RWPE1 (cell line): ENCODE measurements around the gene CIP2A.

Experiments
- CTCF ChIA-PET: fragments of 350-600 bp; sonication (Branson Sonifier 250); formaldehyde crosslinking; extraction: SDS; loops from one replicate; lab custom pipeline; 2021; lab: Yijun Ruan, JAX
- POLR2A ChIA-PET: fragments of 400-600 bp; formaldehyde crosslinking; extraction: SDS; loops from one replicate; lab custom pipeline; 2020; ENCODE audit warnings: antibody characterized with exemption; ENCODE audit not compliant: low non-redundant PET; lab: Yijun Ruan, JAX
- DNase-seq: peaks from one replicate; pipeline ENCODE4 v3.0.0; 2012; ENCODE audit warnings: low spot score
- H3K27ac ChIP-seq: fragments of 450-650 bp; 2 replicates; pipeline ENCODE4 v1.5.1; 2017
- TF ChIP-seq, protein P1 (sequence below): fragments of 450-650 bp; conservative IDR thresholded peaks from 2 replicates; pipeline ENCODE4 v1.5.1; 2017; ENCODE audit warnings: low read depth, mild to moderate bottlenecking

CIP2A gene

DNA sequence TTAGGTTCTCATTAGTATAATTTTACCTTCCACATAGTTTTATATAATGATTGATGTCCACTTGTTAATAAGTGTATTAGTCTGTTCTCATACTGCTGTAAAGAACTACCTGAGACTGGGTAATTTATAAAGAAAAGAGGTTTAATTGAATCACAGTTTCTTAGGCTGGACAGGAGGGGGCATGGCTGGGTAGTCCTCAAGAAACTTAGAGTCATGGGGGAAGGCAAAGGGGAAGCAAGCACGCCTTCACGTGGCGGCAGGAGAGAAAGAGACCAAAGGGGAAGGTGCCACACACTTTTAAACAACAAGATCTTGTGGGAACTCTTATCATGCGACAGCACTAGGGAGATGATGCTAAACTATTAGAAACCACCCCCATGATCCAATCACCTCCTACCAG, 19.5 kb upstream of the CIP2A start:
- ChIA-PET POLR2A (no interaction called here), CTCF (no interaction called here)
- no peak overlapping the region for H3K27ac ChIP-seq
- TF ChIP-seq, protein P1, sequence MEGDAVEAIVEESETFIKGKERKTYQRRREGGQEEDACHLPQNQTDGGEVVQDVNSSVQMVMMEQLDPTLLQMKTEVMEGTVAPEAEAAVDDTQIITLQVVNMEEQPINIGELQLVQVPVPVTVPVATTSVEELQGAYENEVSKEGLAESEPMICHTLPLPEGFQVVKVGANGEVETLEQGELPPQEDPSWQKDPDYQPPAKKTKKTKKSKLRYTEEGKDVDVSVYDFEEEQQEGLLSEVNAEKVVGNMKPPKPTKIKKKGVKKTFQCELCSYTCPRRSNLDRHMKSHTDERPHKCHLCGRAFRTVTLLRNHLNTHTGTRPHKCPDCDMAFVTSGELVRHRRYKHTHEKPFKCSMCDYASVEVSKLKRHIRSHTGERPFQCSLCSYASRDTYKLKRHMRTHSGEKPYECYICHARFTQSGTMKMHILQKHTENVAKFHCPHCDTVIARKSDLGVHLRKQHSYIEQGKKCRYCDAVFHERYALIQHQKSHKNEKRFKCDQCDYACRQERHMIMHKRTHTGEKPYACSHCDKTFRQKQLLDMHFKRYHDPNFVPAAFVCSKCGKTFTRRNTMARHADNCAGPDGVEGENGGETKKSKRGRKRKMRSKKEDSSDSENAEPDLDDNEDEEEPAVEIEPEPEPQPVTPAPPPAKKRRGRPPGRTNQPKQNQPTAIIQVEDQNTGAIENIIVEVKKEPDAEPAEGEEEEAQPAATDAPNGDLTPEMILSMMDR = no peak
- DNase-seq = no peak

DNA sequence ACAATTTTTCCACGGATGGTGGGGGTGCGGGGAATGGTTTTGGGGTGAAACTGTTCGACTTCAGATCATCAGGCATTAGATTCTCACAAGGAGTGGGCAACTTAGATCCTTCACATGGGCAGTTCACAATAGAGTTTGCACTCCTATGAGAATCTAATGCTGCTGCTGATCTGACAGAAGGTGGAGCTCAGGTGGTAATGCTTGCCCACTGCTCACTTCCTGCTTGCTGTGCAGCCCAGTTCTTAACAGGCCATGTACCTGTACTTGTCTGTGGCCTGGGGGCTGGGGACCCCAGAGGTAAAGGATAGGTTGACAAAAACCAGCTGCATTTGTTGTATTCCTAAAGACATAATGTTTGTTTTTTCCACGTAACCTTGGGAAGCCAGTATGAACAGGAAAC, 16.3 kb upstream of the CIP2A start:
- POLR2A ChIA-PET = no interaction called here
- CTCF ChIA-PET = no interaction called here
- no peak overlapping the region for H3K27ac ChIP-seq
- TF ChIP-seq, protein P1 = no peak
- DNase-seq = no peak

DNA sequence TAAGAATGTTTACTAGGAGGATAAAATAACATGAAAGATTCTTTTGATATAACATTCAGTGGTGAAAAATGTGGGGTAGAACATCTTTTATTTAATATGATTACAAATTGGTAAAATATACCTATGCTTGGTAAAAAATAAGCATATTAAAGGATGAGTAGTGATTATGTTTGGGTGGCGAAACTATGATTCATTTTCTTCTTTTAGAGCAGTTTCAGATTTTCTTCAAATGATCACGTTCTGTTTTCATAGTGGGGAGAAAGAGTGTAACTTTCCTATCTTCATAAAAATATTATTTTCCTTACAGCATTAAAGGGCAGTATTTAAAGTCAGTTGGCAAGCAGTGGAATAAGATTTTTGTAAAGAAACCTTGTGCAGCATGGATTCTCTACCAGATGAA, 15.8 kb upstream of the CIP2A start:
- TF ChIP-seq, protein P1 = no peak
- POLR2A ChIA-PET = no interaction called here
- DNase-seq = no peak

DNA sequence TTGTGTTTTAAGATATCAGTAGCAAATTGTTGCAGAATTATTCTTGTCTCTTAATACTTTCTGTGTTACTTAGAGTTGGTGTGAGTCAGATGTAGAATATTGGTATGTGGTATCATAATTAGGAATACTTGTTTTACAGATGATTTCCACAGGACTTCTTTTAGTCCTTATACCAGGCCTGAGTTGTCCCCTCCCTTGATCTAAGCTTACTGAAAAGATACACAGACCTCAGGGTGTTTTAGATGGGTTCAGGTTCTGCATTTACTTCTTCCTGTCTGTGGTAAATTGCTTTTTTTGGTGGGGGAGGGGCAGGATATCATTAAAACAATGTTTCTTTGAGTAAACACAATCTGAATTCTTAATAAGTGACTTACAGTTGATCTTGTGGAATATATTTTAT, 14.5 kb upstream of the CIP2A start:
- ChIA-PET CTCF (no interaction called here), POLR2A (no interaction called here)
- DNase-seq = no peak
- no peak overlapping the region for H3K27ac ChIP-seq
- TF ChIP-seq, protein P1 = no peak

More for the DNA sequence above, 15.8 kb upstream of the CIP2A start:
- CTCF ChIA-PET = no interaction called here
- no peak overlapping the region for H3K27ac ChIP-seq

DNA sequence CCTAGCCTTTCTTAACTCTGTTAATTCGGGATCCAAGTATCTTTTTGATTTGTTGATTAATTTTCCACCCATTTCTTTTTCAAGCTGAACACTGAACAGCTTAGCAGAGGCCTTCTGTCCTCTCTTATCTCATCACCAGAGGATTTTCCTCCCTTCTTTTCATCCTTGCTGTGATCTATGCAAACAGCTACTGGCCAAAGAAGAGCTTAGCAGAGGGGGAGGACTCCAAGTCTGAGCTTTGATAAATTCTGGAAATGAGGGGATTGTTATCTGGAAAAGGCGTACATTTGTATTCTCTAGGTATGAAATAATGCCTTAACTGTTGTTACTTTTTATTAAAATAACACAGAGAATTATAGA, 13.7 kb upstream of the CIP2A start:
- TF ChIP-seq, protein P1 = no peak
- CTCF ChIA-PET = interaction anchor here (0.6 kb wide), 1 partner anchor 418 kb away, joined by 4 read pairs; no protein-coding TSS in a partner anchor
- no peak for DNase-seq
- POLR2A ChIA-PET = no interaction called here
- H3K27ac ChIP-seq = no peak overlapping the region

DNA sequence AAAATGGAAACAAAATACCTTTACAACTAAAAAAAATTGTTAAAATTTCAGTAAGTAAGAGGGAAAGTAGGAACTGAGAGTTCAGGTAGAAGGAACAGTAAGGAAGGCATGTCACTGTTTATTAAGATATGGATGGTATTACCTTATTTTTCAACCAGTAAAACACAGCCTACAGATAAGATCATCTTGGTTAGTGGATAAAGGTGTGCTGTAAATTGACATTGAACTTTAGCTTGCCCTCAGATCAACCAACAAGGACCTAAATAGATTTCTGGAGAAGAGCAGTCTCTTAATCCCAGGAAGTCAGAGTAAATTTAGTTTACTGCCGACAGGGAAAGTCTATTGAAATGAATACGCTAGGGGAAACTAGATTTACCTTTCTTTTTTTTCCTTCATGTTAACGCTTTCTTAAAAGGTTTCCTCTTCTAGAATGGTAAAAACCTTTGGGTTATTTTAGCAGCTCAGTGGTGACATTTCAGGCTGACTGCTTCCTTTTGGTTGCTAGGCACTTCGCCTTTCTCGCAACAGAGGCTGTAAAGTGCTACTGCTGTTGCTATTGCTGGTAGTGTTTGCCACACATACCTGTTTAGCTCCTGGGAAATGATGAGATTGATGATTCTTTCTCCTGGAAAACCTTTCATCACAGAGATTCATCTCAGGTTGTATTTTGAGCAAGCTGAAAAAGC, 13.2 kb upstream of the CIP2A start:
- DNase-seq = no peak
- POLR2A ChIA-PET = no interaction called here
- TF ChIP-seq, protein P1 = no peak
- CTCF ChIA-PET = interaction anchor here (0.6 kb wide), 1 partner anchor 419 kb away, joined by 4 read pairs; no protein-coding TSS in a partner anchor
- H3K27ac ChIP-seq = no peak overlapping the region
